Stimulated activated CD8-positive, alpha-beta memory T cell treated with anti-CD3 and anti-CD28 coated beads, Interleukin-4, amount 100 ng/mL, for 4 hours (primary cell): ENCODE measurements around the gene HACD2.
"Not testable (repeated sequence)": the region's sequence is repeated elsewhere in the genome, so short reads cannot be mapped to it uniquely, and the experiment has no call there.

ENCODE experiments used
- DNase-seq, 2 donors: peaks; one replicate each; pipeline ENCODE4 v3.0.0-alpha.2; 2020; ENCODE audit warnings: low read depth in 2 of 2, low spot score in 1 of 2

The HACD2 gene

GRCh38 chr3:123611674-123612073 is 26.8 kb upstream of the HACD2 start:
- not testable (repeated sequence) for DNase-seq

GRCh38 chr3:123611082-123611481 is 26.2 kb upstream of the HACD2 start:
- no peak for DNase-seq

- no peak for DNase-seq
Measured at GRCh38 chr3:123610331-123610730, 25.5 kb upstream of the HACD2 start.

GRCh38 chr3:123609063-123609462 is 24.2 kb upstream of the HACD2 start:
- DNase-seq: no peak

- no peak for DNase-seq
Measured at GRCh38 chr3:123608263-123608937, 23.5 kb upstream of the HACD2 start.

GRCh38 chr3:123606527-123606926 is 21.7 kb upstream of the HACD2 start:
- DNase-seq: no peak

- DNase-seq: no peak
Measured at GRCh38 chr3:123605789-123606234, 21.0 kb upstream of the HACD2 start.

- DNase-seq: not testable (repeated sequence)
Measured at GRCh38 chr3:123603153-123603552, 18.3 kb upstream of the HACD2 start.

- DNase-seq: no peak
Measured at GRCh38 chr3:123602325-123602724, 17.5 kb upstream of the HACD2 start.

GRCh38 chr3:123600863-123601262 is 16.0 kb upstream of the HACD2 start:
- not testable (repeated sequence) for DNase-seq

- no peak for DNase-seq
Measured at GRCh38 chr3:123597561-123597960, 12.7 kb upstream of the HACD2 start.

- no peak for DNase-seq
Measured at GRCh38 chr3:123595396-123596180, 10.7 kb upstream of the HACD2 start.

GRCh38 chr3:123593381-123593780 is 8.5 kb upstream of the HACD2 start:
- DNase-seq: no peak

- DNase-seq: no peak
Measured at GRCh38 chr3:123590685-123591450, 6.0 kb upstream of the HACD2 start.

GRCh38 chr3:123587401-123587800 is 2.5 kb upstream of the HACD2 start:
- DNase-seq: no peak

- no peak for DNase-seq
Measured at GRCh38 chr3:123586968-123587367, 2.1 kb upstream of the HACD2 start.

- no peak for DNase-seq
Measured at GRCh38 chr3:123586131-123586530, 1.3 kb upstream of the HACD2 start.

- DNase-seq: no peak
Measured at GRCh38 chr3:123584284-123584987, 417 bp downstream of the HACD2 start.

GRCh38 chr3:123583561-123583960 is 1.3 kb downstream of the HACD2 start:
- DNase-seq: no peak

- DNase-seq: no peak
Measured at GRCh38 chr3:123582315-123582714, 2.5 kb downstream of the HACD2 start.

GRCh38 chr3:123576122-123576521 is 8.7 kb downstream of the HACD2 start:
- no peak for DNase-seq
